ENCODE measurements around the gene ANXA8.
"Not testable (repeated sequence)": the region's sequence is repeated elsewhere in the genome, so short reads cannot be mapped to it uniquely, and the experiment has no call there.

DNA sequence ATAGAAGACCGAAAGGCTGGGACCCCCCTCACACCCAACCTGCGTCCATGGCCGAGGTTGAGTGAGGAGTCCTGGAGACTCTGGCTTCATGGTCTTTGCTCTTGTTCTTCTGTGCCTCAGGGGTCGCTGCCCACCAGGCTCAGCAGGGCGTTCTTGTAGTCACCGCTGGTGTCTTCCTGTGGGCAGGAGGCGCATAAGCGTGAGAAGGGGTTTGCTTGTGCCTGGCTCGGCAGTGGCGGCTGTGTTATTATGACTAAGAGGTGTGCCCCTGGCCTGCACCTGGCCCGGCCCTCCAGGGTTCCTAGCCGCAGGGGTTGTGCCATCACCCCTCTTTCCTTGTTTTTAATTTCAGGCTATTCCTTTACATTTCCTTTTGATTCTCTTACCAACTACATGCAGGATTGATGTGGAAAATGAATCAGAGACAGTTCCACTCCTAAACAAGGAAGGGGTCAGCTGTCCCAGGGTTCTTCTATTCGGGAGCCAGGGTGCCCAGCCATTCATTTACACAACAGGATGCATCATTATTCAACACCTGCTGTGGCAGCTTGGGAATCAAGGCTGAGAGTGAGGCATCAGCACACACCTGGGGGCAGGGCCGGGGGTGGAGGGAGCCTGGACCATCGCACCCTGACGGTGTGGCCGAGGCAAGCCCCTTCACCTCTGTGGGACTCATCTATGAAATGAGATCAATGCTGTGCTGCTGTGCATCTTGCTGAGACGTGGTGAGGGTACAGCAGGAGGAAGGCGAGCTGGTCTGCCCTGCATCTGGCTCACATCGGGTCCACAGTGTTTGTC lies 15.0 kb downstream of the ANXA8 start:
- TF ChIP-seq, protein P1, sequence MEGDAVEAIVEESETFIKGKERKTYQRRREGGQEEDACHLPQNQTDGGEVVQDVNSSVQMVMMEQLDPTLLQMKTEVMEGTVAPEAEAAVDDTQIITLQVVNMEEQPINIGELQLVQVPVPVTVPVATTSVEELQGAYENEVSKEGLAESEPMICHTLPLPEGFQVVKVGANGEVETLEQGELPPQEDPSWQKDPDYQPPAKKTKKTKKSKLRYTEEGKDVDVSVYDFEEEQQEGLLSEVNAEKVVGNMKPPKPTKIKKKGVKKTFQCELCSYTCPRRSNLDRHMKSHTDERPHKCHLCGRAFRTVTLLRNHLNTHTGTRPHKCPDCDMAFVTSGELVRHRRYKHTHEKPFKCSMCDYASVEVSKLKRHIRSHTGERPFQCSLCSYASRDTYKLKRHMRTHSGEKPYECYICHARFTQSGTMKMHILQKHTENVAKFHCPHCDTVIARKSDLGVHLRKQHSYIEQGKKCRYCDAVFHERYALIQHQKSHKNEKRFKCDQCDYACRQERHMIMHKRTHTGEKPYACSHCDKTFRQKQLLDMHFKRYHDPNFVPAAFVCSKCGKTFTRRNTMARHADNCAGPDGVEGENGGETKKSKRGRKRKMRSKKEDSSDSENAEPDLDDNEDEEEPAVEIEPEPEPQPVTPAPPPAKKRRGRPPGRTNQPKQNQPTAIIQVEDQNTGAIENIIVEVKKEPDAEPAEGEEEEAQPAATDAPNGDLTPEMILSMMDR (IDR thresholded peaks at IDR 0.05), result not testable (repeated sequence)
- TF ChIP-seq POLR2AphosphoS5 (IDR thresholded peaks at IDR 0.05), result not testable (repeated sequence)

Data from esophagus muscularis mucosa (tissue), 3 donors.